Measurements from ENCODE around the gene CRYBA1.

DNA sequence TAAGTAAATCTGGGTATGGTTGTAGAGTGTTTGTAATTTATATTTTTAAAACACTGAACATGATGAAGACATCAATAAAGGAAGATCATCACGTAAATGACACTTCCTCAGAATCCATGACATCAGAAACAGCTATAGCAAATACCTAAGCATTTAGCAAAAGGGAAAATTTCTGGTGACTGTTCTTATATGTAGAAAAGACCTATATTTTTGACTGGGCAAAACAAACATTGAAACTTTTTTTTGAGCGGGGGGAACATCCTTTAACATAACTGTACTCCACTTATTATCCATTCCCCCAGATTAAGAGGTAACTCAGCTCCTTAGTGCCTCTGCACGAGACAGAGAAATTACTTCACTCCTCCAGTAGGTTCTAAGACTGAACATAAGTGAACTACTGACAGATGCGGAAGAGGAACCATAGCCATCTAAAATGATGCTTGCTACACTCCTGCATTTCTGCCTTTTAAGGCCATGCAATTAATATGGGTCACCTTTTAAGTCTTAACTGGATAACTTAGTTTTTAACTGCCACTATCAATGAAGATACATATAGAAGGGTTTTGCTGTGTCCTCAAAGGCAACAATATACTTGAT is 9.4 kb downstream of the CRYBA1 start:
- TF ChIP-seq CTCF (optimal IDR thresholded peaks at IDR 0.05 in 1 of 3, IDR thresholded peaks at IDR 0.05 in 1 of 3, conservative IDR thresholded peaks at IDR 0.05 in 1 of 3; ENCODE audit: extremely low read depth in 1 of 3, insufficient read depth in 2 of 3, low read length in 3 of 3): no peak
- no peak for TF ChIP-seq EZH2 (IDR thresholded peaks at IDR 0.05; ENCODE audit: low read length)

All from keratinocyte (primary cell).